GM21360 (cell line): Measurements from ENCODE around the gene ZNF787.
"Not testable (repeated sequence)": the region's sequence is repeated elsewhere in the genome, so short reads cannot be mapped to it uniquely, and the experiment has no call there.

Experiments used
- ATAC-seq: cut with Tn5 transposase; IDR thresholded peaks from one replicate; pipeline ENCODE4 v1.9.1; 2021; ENCODE audit warnings: mild to moderate bottlenecking, moderate library complexity; ENCODE audit not compliant: unreplicated experiment

Gene ZNF787

DNA sequence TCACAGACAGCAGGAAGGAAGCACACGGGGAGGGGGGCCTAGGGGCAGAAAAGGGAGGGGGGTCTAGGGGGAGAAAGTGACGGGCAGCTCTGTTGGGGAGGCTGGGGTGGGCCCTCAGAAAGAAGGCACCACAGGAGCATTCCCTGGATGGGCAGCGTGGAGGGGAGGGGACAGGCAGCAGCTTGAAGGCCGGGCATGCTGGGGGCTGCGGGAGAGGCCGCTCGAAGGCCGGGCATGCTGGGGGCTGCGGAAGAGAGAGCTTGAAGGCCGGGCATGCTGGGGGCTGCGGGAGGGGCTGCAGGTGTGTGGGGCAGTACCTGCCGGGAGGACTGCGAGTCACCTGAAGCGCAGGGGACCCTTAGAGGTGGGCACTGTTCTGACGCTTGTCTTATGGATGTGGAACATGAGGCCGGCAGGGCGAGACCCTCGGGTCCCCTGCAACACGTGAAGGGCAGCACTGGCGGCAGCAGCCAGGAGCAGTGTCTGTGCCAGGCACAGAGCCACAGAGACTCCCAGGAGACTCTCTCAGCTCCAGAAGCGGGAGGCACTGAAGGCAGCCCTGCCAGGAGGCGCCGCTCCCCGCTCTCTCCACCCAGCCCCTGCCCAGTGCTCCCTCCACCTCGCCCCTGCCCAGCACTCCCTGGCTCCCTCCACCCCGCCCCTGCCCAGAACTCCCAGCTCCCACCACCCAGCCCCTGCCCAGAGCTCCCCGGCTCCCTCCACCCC is 13.3 kb downstream of the ZNF787 start:
- ATAC-seq: no peak

DNA sequence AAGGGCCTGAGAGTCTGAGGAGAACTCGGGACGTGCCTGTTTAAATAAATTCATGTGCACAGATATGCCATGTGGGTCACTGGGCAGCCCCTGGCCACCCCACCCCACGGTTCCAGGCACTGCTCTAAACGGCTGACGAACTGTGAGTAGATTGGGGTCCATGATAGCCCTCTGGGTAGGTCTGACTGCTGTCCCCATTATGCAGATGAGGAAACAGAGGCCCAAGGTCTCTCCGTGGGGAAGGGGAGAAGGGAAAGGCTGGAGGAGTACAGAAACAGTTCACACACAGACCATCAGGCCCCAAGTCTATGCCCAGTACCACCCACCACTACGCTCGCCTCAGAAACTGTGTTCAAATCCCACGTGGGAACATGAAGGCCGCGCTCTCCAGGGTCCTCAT is 14.1 kb downstream of the ZNF787 start:
- no peak for ATAC-seq

DNA sequence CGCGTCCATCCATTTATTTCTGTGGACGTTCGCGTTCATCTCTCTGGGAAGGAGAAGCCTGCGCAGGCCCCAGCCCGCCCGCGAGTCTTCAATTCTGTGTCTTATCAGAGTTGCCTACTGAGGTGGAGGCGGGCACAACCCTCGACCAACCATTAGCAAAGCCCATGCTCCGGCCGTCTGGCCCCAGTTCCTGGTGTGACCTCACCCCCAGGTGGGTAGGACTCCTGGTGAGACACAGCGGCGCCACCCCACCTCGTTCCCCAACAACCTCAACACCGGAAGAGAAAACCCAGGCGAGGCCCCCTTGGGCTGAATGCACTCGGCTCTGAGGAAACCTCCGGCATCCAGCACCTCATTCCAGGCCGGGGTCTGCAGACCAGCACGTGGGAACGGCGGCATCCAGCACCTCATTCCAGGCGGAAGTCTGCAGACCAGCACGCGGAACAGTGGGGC is 14.7 kb downstream of the ZNF787 start:
- ATAC-seq: no peak

DNA sequence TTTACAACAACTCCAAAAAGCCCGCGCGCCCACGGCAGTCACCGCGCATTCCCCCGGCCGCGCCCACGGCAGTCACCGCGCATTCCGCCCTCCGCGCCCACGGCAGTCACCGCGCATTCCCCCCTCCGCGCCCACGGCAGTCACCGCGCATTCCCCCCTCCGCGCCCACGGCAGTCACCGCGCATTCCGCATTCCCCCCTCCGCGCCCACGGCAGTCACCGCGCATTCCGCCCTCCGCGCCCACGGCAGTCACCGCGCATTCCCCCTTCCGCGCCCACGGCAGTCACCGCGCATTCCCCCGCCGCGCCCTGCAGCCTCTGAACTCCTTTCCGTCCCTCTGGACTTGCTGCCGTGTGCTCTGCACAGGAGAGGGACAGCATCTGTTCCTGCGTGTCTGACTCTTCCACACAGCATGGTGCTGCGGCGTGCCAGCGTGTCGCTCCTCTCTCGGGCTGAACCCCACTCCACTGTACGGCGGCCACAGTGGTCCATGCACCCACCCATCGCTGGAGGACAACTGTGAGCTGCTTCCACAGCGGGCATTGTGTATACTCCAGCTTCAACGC is 15.2 kb downstream of the ZNF787 start:
- not testable (repeated sequence) for ATAC-seq

DNA sequence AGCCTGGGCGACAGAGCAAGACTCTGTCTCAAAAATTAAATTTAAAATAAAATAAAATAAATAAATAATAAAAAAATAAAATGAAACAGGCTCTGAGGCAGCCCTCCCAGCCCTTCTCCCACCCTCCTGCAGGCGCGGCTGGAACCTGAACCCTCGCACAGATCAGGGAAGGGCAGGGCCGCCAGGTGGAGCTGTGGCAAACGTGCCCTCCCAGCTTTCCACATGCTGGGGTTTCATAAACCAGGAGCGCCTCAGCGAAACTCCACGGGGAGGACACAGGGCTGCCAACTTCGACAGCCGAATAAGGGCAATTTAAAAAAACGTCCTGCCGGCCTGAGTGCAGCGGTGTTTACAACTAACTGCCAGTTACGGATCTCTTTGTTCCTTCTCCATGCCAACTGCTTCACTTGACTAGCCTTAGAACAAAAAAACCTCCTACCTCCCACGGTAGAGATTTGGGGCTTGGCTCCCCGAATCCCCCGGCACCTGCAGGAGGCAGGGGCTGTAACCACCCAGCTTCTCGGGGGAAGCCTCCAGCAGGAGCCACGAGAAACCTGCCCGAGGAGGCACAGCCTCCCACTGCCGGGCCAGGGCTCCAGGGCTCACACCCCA is 15.9 kb downstream of the ZNF787 start:
- no peak for ATAC-seq

DNA sequence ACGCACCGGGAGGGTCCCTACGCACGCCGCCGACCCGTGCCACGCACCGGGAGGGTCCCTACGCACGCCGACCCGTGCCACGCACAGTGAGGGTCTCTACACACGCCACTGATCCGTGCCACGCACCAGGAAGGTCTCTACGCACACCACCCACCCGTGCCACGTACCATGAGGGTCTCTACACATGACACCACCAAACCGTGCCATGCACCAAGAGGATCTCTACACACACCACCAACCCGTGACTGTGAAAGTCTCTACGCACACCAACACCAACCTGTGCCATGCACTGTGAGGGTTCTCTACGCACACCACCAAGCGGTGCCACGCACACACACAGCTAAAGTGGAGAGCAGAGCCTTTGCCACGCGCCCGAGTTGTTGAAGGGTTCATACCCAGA is 16.7 kb downstream of the ZNF787 start:
- ATAC-seq: no peak

DNA sequence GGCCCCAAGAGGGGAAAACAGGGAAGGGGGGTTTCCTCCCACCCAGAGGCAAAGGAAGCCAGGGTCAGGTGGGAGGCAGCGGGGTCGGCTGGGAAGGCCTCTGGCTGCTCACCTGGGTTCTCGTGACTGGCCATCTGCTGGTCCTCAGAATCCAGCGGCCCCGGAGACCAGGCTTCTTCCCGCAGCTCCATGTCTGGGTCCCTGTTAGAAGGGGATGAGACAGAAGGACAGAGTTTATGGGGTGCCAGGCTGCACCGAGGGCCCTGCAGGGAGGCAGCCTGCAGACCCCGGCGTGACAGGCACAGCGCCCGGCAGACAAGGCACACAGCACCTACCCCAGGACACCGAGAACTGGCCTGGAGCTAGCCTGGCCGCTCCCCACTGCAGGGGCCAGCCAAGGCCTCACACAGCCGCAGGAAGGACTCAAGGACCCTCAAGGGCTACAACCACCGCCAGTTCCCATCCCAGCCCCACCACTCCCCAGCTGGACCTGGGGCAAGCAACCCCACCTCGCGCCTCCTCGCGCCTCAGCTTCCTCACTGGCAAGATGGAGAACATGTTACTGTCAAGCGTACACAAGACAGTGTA is 18.0 kb downstream of the ZNF787 start:
- no peak for ATAC-seq

DNA sequence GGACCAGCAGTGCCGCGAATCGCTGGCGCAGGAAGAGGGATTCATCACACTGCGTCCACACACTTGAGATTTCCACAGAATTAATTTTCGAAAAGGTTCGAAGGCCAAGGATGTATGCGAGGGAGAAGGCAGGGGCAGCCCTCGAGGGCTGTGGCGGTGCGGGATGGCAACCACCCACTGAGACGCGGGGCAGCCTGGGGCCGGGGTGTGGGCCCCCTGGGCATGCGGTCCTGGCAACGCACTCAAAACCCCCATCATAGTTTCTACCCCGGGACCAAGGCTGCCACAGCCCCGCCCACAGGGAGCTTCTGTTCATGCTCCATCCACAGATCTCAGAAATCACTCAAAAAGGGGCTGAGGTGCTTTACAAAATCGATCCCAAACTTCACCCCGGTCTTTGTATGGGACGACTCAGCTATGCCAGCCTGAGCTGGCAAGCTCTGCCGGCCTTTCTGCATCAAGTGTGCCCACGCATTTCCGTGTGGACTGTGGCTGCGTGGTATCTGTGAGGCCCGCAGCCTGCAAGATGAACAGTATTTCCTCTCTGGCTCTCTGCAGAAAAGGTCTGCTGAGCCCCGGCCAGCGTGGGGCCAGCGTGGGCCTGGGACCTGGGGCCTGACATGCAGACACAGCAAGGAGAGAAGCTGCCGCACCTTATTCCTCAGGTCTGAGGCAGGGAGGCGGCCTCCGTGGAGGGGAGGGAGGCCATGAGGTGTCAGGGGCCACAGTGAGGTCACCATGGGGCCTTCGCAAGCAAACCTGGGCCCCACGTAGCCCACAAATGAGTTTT is 19.2 kb downstream of the ZNF787 start:
- ATAC-seq: no peak

DNA sequence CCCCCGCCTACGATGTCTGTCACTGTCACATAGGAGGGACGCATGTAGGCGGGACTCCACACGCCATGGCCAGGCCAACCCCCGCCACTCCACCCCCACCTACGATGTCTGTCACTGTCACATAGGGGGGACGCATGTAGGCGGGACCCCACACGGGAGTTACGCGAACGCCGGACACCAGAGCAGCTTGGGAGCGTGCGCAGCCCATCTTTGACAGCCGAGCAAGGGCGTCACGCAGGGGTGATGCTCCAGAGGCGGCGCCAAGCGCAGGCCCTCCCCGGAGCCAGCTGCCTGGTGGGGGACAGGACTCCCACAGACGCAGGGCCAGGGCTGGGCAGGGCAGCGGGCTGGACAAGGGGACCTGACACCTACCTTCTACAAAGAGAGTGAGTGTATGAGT is 20.0 kb downstream of the ZNF787 start:
- no peak for ATAC-seq

DNA sequence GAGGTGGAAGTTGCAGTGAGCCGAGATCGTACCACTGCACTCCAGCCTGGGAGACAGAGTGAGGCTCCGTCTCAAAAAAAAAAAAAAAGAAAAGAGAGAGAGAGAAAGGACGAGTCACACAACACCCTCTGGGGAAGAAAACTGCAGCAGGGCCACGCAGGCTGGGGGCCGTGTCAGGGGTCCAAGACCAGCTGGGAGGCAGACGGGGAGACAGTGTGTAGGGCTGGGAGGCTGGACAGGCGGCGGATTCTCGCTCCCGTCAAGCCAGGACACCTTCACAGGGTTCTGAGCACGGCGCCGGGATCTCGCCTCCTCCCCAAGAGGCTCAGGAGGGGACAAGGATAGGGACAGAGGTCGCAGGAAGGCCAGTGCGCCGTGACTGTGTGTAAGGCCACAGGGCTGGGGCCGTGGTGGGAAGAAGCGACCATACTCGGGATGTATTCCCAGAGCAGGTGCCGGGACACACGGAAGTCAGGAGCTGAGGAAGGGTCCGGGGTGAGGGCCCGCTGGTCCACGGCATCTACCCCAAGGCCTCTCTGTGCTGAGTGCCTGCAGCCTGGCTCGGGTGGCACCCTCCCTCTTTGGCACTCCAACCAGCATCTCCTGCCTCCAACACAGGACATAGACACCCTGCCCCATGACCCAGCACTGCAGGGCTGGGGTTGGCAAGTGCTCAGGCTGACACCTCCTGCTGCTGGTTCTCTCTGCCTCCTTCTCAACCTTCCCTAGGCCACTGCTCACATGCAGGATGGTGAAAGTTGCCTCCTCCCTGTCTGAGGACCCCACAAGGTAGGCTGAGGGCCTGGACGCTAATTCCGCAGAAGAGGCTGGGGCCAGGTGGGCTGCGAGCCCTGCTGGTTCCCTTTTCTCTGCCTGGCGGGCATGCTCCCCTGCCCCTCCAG is 21.2 kb downstream of the ZNF787 start:
- no peak for ATAC-seq

DNA sequence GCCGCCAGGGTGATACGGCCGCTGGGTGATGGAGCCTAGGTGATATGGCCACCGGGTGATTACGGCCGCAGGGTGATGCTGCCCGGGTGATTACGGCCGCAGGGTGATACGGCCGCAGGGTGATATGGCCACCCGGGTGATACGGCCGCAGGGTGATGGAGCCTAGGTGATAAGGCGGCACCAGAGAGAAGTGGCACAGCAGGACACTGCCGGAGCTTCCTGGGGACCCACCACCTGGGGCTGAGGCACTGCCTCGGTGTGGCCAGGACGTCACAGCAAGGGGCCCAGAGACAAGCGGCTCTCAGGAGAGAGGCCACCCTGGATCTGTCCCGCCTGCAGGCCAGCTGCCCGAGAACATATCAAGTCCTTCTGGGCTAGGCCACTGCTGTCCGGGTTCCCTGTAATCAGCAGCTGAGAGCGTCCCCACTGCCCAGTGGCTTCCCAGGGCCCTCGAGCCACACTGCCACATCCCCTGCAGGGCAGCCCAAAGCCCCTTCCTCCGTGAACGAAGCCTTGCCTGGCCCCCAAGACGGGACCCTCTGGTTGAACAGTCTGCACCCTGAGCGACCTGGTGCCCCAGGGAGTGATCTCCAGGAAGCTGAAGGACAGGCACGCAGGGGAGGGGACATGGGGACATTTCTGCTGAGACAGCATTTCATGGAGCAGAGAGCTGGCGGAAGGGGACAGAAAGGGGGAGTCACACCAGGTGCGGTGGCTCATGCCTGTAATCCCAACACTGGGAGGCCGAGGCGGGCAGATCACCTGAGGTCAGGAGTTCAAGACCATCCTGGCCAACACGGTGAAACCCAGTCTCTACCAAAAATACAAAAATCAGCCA is 22.1 kb downstream of the ZNF787 start:
- no peak for ATAC-seq

DNA sequence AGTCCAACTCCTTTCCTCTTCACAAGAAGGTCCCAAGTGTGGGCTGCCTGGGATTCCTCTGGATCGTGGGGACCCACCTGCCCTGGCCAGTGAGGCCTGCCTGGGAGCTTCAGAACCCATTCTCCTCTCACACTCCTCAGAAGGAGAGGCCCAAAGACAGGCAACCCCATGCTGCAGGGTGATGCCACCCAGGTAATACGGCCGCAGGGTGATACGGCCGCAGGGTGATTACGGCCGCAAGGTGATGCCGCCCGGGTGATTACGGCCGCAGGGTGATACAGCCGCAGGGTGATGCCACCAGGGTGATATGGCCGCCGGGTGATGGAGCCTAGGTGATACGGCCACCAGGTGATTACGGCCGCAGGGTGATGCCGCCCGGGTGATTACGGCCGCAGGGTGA is 22.9 kb downstream of the ZNF787 start:
- ATAC-seq: not testable (repeated sequence)

DNA sequence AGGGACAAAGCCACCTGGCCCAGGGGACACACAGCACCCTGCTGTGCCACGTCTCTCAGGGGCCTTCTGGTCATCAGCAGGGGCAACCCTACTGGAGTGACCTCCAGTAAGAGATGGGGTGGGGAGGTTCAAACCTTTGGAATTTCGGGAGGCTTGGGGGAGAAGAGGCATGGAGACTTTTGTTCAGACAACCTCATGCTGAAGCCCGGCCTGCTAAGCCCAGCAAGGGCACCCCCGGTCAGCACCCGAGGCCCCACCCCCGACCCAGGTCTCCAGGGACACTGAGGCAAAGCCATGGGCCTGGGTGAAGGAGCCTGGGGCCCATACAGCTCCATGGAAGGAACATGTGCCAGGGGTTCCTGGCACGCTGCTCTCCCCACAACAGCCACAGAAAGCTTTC is 23.3 kb downstream of the ZNF787 start:
- no peak for ATAC-seq

DNA sequence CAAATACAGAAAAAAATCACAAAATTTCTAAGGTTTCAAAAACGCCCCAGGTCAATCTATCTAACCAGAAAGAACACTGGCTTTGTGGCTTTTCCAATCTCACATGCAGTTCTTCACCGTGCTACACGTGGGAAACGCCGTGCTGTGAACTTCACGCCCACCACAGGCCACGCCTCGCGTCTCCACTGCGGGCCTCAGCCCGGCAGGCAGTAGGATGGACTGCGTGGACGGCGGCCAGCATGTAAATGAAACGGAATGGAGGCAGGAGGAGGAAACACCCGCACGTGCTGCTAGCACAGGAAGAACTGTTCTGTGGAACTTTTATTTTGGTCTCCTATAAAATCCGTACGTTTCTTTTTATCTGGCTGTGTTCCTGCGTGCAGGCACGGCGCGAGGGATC is 23.8 kb downstream of the ZNF787 start:
- ATAC-seq: no peak

DNA sequence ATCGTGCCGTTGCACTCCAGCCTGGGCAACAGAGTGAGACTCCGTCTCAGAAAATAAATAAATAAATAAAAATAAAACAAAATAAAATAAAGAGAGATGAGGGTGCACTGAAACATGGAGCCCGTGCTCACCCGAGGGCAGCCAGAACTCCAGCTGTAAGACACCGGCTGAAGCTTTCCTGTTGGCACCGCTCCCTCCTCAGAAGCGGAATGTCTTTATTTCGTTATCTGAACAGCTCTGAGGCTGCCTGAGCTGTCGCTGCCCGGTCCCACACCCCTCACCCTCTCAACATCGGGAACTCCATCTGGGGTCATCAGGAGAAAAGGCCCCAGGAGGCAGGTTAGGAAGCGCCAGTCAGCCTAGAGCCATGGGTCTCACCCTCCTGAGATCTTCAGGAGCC is 24.4 kb downstream of the ZNF787 start:
- no peak for ATAC-seq

DNA sequence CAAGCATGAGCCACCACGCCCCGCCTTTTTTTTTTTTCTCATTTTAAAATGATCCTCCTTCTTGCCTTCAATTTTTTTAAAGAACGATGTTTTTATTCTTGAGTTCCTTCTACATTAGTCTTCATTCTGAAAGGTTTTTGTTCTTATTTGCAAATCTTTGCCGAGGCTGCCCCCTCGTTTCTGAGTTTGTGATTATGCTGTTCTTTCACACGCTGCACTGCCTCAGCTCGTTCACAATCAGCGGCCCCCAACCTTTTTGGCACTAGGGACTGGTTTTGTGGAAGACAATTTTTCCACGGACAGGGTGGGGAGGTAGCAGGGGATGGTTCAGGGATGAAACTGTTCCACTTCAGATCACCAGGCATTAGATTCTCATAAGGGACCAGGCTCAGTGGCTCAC is 26.6 kb downstream of the ZNF787 start:
- no peak for ATAC-seq

DNA sequence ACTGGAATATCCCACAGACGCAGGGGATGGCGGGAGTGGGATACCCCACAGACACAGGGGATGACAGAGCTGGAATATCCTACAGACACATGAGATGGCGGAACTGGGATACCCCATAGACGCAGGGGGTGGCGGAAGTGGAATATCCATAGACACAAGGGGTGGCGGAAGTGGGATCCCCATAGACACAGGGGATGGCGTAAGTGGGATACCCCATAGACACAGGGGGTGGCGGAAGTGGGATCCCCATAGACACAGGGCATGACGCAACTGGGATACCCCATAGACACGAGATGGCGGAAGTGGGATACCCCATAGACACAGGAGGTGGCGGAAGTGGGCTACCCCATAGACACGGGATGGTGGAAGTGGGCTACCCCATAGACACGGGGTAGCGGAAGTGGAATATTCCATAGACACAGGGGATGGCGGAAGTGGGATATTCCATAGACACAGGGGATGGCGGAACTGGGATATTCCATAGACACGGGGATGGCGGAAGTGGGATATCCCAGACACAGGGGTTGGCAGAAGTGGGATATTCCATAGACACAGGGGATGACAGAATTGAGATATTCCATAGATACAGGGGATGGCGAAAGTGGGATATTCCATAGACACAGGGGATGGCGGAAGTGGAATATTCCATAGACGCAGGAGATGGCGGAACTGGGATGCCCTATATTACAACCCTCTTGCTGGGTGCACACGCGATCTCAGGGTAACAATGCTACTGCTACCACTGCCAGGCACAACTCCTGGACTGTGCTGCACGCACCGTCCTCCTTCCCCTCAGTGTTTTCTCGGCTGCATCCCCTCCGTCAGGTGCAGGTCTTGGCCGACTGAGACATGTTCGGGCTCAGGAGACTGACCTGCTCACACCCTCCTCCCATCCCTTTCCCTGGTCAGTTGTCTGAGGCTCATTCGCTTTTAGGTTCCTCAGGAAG is 28.1 kb downstream of the ZNF787 start:
- no peak for ATAC-seq
